ENCODE data around the gene TSACC.

The TSACC gene

GRCh38 chr1:156378557-156378956 lies 40.2 kb downstream of the TSACC start:
- TF ChIP-seq CREB1 (IDR thresholded peaks at IDR 0.05; ENCODE audit: low read depth) (no peak), TAF1 (IDR thresholded peaks at IDR 0.05; ENCODE audit: low read depth) (no peak), TCF12 (IDR thresholded peaks at IDR 0.05; ENCODE audit: low read depth) (no peak), TEAD4 (IDR thresholded peaks at IDR 0.05) (no peak), REST (IDR thresholded peaks at IDR 0.05; ENCODE audit: low read depth) (no peak), EGR1 (IDR thresholded peaks at IDR 0.05) (no peak), NFIC (IDR thresholded peaks at IDR 0.05) (no peak), YY1 (IDR thresholded peaks at IDR 0.05; ENCODE audit: low read depth) (no peak), FOXM1 (IDR thresholded peaks at IDR 0.05; ENCODE audit: borderline replicate concordance, low read depth) (no peak), ZBTB7A (IDR thresholded peaks at IDR 0.05; ENCODE audit: low read depth) (no peak), USF1 (IDR thresholded peaks at IDR 0.05) (no peak), RAD21 (IDR thresholded peaks at IDR 0.05; ENCODE audit: low read depth) (no peak), EP300 (IDR thresholded peaks at IDR 0.05; ENCODE audit: borderline replicate concordance) (no peak), CEBPB (IDR thresholded peaks at IDR 0.05) (no peak)

- TF ChIP-seq NFIC (IDR thresholded peaks at IDR 0.05) (no peak), FOXM1 (IDR thresholded peaks at IDR 0.05; ENCODE audit: borderline replicate concordance, low read depth) (no peak), YY1 (IDR thresholded peaks at IDR 0.05; ENCODE audit: low read depth) (no peak), EGR1 (IDR thresholded peaks at IDR 0.05) (no peak), ZBTB7A (IDR thresholded peaks at IDR 0.05; ENCODE audit: low read depth) (no peak), REST (IDR thresholded peaks at IDR 0.05; ENCODE audit: low read depth) (no peak), MAX (IDR thresholded peaks at IDR 0.05) (no peak), TEAD4 (IDR thresholded peaks at IDR 0.05) (no peak), CEBPB (IDR thresholded peaks at IDR 0.05) (no peak)
These were observed 41.3 kb downstream of the TSACC start for GRCh38 chr1:156379420-156380165.

GRCh38 chr1:156382561-156382960 lies 44.2 kb downstream of the TSACC start:
- TF ChIP-seq REST (IDR thresholded peaks at IDR 0.05; ENCODE audit: low read depth) (no peak), CREB1 (IDR thresholded peaks at IDR 0.05; ENCODE audit: low read depth) (no peak), EP300 (IDR thresholded peaks at IDR 0.05; ENCODE audit: borderline replicate concordance) (no peak), TAF1 (IDR thresholded peaks at IDR 0.05; ENCODE audit: low read depth) (no peak), MAX (IDR thresholded peaks at IDR 0.05) (no peak), TEAD4 (IDR thresholded peaks at IDR 0.05) (no peak), RAD21 (IDR thresholded peaks at IDR 0.05; ENCODE audit: low read depth) (no peak), YY1 (IDR thresholded peaks at IDR 0.05; ENCODE audit: low read depth) (no peak), USF1 (IDR thresholded peaks at IDR 0.05) (no peak), ZBTB7A (IDR thresholded peaks at IDR 0.05; ENCODE audit: low read depth) (no peak), TCF12 (IDR thresholded peaks at IDR 0.05; ENCODE audit: low read depth) (no peak), EGR1 (IDR thresholded peaks at IDR 0.05) (no peak), NFIC (IDR thresholded peaks at IDR 0.05) (no peak), FOXM1 (IDR thresholded peaks at IDR 0.05; ENCODE audit: borderline replicate concordance, low read depth) (no peak), CEBPB (IDR thresholded peaks at IDR 0.05) (no peak)

DNA sequence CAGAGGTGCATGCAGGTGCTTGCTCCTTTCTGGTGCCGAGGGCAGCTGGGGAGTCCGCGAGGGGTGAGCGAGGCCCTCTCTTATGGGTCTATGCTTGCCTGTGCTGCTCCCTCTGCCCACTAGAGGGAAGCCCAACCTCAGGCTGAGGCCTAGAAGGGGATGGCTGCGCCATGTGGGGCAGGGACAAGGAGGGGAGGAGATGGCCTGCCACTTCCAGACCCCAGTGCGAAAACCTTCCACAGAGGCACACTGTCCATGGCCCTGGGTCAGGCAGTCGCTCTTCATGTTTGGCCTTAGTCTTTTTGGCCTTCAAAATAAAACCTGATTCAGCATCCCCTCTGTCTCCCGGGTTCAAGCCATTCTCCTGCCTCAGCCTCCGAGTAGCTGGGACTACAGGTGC lies 44.7 kb downstream of the TSACC start:
- TF ChIP-seq USF1 (IDR thresholded peaks at IDR 0.05) (no peak), ZBTB7A (IDR thresholded peaks at IDR 0.05; ENCODE audit: low read depth) (no peak), RAD21 (IDR thresholded peaks at IDR 0.05; ENCODE audit: low read depth) (peak; percentile 84)

Measured in Ishikawa (cell line).